Endothelial cell of umbilical vein (primary cell): ENCODE measurements around the gene NELFB. TPM values are rescaled to one million over a fixed set of nuclear protein-coding genes. Genes with fewer than 3 reads are reported as not detected.

Experiments used
- BruUV-seq: library from RNA; stranded (reverse); fragments of 400-500 nt; replicated peaks from 2 replicates; lab custom pipeline; 2021; lab: Mats Ljungman, UMichigan
- CTCF ChIA-PET: fragments of 300-600, 350-600 bp; sonication (Branson Sonifier 250); formaldehyde crosslinking; loops from one replicate; lab custom pipeline; 2021; ENCODE audit warnings: antibody characterized with exemption, inconsistent platforms; lab: Charles Lee
- POLR2A ChIA-PET: fragments of 300-600, 350-600 bp; sonication (Branson Sonifier 250); formaldehyde crosslinking; loops from one replicate; lab custom pipeline; 2021; ENCODE audit warnings: antibody characterized with exemption, inconsistent platforms; lab: Charles Lee
- DNase-seq: peaks from one replicate; pipeline ENCODE4 v3.0.0-alpha.2; 2011; ENCODE audit warnings: low read depth, low spot score
- FAIRE-seq: peaks from 2 replicates; lab custom pipeline; 2011; peaks lifted over from hg19 to GRCh38; lab: Jason Lieb, UNC
- H2AFZ ChIP-seq: 2 replicates; pipeline ENCODE4 v1.6.0; 2012; ENCODE audit warnings: low read depth, low read length, control low read depth, inconsistent platforms
- H3K27ac ChIP-seq: 2 replicates; pipeline ENCODE4 v1.5.1; 2011; ENCODE audit warnings: low read depth, mild to moderate bottlenecking, control low read depth, low read length, moderate library complexity; ENCODE audit not compliant: insufficient read depth
- H3K27me3 ChIP-seq, 2 experiments: 2 replicates each; pipeline versions ENCODE4 v1.6.0 to v1.6.1; 2011; ENCODE audit warnings: low read length in 2 of 2, mixed read lengths in 1 of 2; ENCODE audit not compliant: control insufficient read depth in 2 of 2, insufficient read depth in 2 of 2
- H3K36me3 ChIP-seq, 2 experiments: 2 replicates in 1 of 2; 3 replicates in 1 of 2; pipeline ENCODE4 v1.5.1; 2011; ENCODE audit warnings: low read length in 2 of 2, mild to moderate bottlenecking in 1 of 2, moderate library complexity in 1 of 2; ENCODE audit not compliant: control insufficient read depth in 2 of 2, insufficient read depth in 2 of 2; ENCODE audit errors: extremely low read depth in 1 of 2
- H3K4me1 ChIP-seq: 3 replicates; pipeline ENCODE4 v1.5.1; 2011; ENCODE audit warnings: mild to moderate bottlenecking, low read length; ENCODE audit not compliant: control insufficient read depth, insufficient read depth; ENCODE audit errors: extremely low read depth
- H3K4me2 ChIP-seq: 2 replicates; pipeline ENCODE4 v1.6.1; 2011; ENCODE audit warnings: low read length, control low read depth, mixed read lengths; ENCODE audit not compliant: insufficient read depth
- H3K4me3 ChIP-seq, 3 experiments: fragments of 200-600 bp in 1 of 3; sonication (generic), shearing (Covaris generic) in 1 of 3; replicated peaks in 1 of 3; 2 replicates each; pipeline ENCODE4 v1.5.1; 2011 to 2016; ENCODE audit warnings: control low read depth in 3 of 3, low read length in 3 of 3, mild to moderate bottlenecking in 2 of 3, inconsistent platforms in 1 of 3, low read depth in 1 of 3, moderate library complexity in 1 of 3; ENCODE audit not compliant: insufficient read depth in 1 of 3
- H3K79me2 ChIP-seq: 2 replicates; pipeline ENCODE4 v1.6.0; 2012; ENCODE audit warnings: low read length, inconsistent platforms; ENCODE audit not compliant: control insufficient read depth, insufficient read depth
- H3K9ac ChIP-seq: replicated peaks from 2 replicates; pipeline ENCODE3; 2011; ENCODE audit warnings: low read length, control low read depth; ENCODE audit not compliant: insufficient read depth; ENCODE audit errors: extremely low read depth
- H3K9me1 ChIP-seq: replicated peaks from 3 replicates; pipeline ENCODE4 v1.6.0; 2011; ENCODE audit warnings: mild to moderate bottlenecking, low read length; ENCODE audit not compliant: control insufficient read depth, insufficient read depth; ENCODE audit errors: extremely low read depth
- H3K9me3 ChIP-seq: replicated peaks from 2 replicates; pipeline ENCODE4 v1.5.1; 2012; ENCODE audit warnings: low read length, inconsistent platforms; ENCODE audit not compliant: control insufficient read depth, insufficient read depth
- H4K20me1 ChIP-seq: replicated peaks from 2 replicates; pipeline ENCODE3; 2011; ENCODE audit warnings: mild to moderate bottlenecking, low read length; ENCODE audit not compliant: control insufficient read depth, insufficient read depth; ENCODE audit errors: extremely low read depth
- CTCF ChIP-seq, 2 donors: IDR thresholded peaks; 1 replicate in 1 of 2; 2 replicates in 1 of 2; pipeline ENCODE4 v1.5.1; 2011; ENCODE audit warnings: low read length in 2 of 2, mild to moderate bottlenecking in 2 of 2, moderate library complexity in 2 of 2, control low read depth in 1 of 2, inconsistent platforms in 1 of 2, low read depth in 1 of 2; ENCODE audit not compliant: insufficient read depth in 1 of 2; ENCODE audit errors: extremely low read depth in 1 of 2
- EZH2 ChIP-seq: IDR thresholded peaks from 2 replicates; pipeline ENCODE4 v1.6.1; 2012; ENCODE audit warnings: borderline replicate concordance, low read depth, mild to moderate bottlenecking, moderate library complexity, low read length, inconsistent platforms; ENCODE audit not compliant: severe bottlenecking
- FOS ChIP-seq: IDR thresholded peaks from 2 replicates; pipeline ENCODE4 v1.6.1; 2011; ENCODE audit warnings: mild to moderate bottlenecking, low read length, moderate library complexity, borderline replicate concordance; ENCODE audit not compliant: insufficient read depth
- GATA2 ChIP-seq: IDR thresholded peaks from 2 replicates; pipeline ENCODE4 v1.7.0; 2011; ENCODE audit warnings: low read depth, mild to moderate bottlenecking, moderate library complexity, mixed read lengths, low read length; ENCODE audit not compliant: insufficient read length, insufficient read depth
- JUN ChIP-seq: IDR thresholded peaks from 2 replicates; pipeline ENCODE4 v1.6.1; 2011; ENCODE audit warnings: borderline replicate concordance, low read depth; ENCODE audit not compliant: insufficient read length, insufficient read depth
- MAX ChIP-seq: IDR thresholded peaks from 2 replicates; pipeline ENCODE4 v1.6.1; 2011; ENCODE audit not compliant: insufficient read depth, insufficient read length
- MYC ChIP-seq: IDR thresholded peaks from one replicate; pipeline ENCODE4 v1.6.1; 2011; ENCODE audit warnings: mild to moderate bottlenecking, low read depth, low read length
- POLR2A ChIP-seq: IDR thresholded peaks from 2 replicates; pipeline ENCODE4 v1.6.1; 2012; ENCODE audit warnings: low read depth, mild to moderate bottlenecking, control low read depth, low read length
- POLR2AphosphoS5 ChIP-seq: IDR thresholded peaks from 2 replicates; pipeline ENCODE4 v1.6.1; 2012; ENCODE audit warnings: low read depth, mild to moderate bottlenecking, control low read depth, low read length, moderate library complexity; ENCODE audit not compliant: insufficient read depth
- dilution Hi-C: fragments of 300-500 bp; cut with MboI; formaldehyde crosslinking; loops from one replicate; pipeline ENCODE4 v1.15.0; 2019; ENCODE audit warnings: low sequenced_read_pairs; ENCODE audit not compliant: extremely low pct_ligation_motif_present
- intact Hi-C: fragments of 100-400 bp; cut with micrococcal nuclease; formaldehyde crosslinking; loops from one replicate; pipeline ENCODE4 v1.10.0; 2022
- polyA plus RNA-seq, 4 experiments: library from polyadenylated mRNA; depleted of rRNA in 3 of 4; stranded (reverse) in 3 of 4; unstranded in 1 of 4; fragments of >200 nt; gene quantifications; 2 replicates each; pipeline versions ENCODE4 v1.2.1 to v1.2.3, GENCODE V29; 2011 to 2012; ENCODE audit warnings: missing spikeins in 1 of 4
- total RNA-seq: library from RNA; stranded (reverse); gene quantifications from 2 replicates; pipeline ENCODE4 v1.2.3, GENCODE V29; 2021

Gene NELFB
- total and polyA plus RNA-seq, 2 donors (not counting 3 experiments of a cell fraction or from before 2014, with no cell fraction given), result 62.3 to 76.1 TPM

GRCh38 chr9:137264067-137264466, 8.9 kb downstream of the NELFB start:
- intact Hi-C loops, result no loop called here
- POLR2A ChIA-PET, result no interaction called here
- FAIRE-seq (no peak), DNase-seq (no peak)
- Histone ChIP-seq H2AFZ (no peak overlapping the region), H3K36me3 (peaks cover 0 to 27% of the 10 kb centered on the region in 2 experiments), H3K4me1 (peaks cover 14% of the 10 kb centered on the region), H3K9me1 (no peaks in the 10 kb centered on the region), H3K9ac (no peak overlapping the region), H3K9me3 (no peaks in the 10 kb centered on the region), H3K4me3 (no peak overlapping the region), H3K4me2 (no peak overlapping the region), H4K20me1 (no peaks in the 10 kb centered on the region), H3K27me3 (no peaks in the 10 kb centered on the region), H3K79me2 (no peaks in the 10 kb centered on the region), H3K27ac (no peak overlapping the region)
- CTCF ChIA-PET, result interaction anchor here (1.5 kb wide), 1 partner anchor 28 kb away, joined by 6 read pairs; no protein-coding TSS in a partner anchor
- dilution Hi-C loops, result no loop called here
- BruUV-seq, result no TSS peak
- TF ChIP-seq POLR2A, result no peak
- TF ChIP-seq GATA2, result no peak
- no peak for TF ChIP-seq FOS
- no peak for TF ChIP-seq MAX
- no peak for TF ChIP-seq JUN

GRCh38 chr9:137265496-137266161, 10.5 kb downstream of the NELFB start:
- Histone ChIP-seq H3K79me2 (no peaks in the 10 kb centered on the region), H3K4me2 (no peak overlapping the region), H3K27ac (no peak overlapping the region), H4K20me1 (no peaks in the 10 kb centered on the region), H3K27me3 (no peaks in the 10 kb centered on the region), H3K9me1 (no peaks in the 10 kb centered on the region), H3K4me3 (no peak overlapping the region), H3K36me3 (peaks cover 0 to 28% of the 10 kb centered on the region in 2 experiments), H3K4me1 (peaks cover 22% of the 10 kb centered on the region), H2AFZ (no peak overlapping the region), H3K9ac (no peak overlapping the region), H3K9me3 (no peaks in the 10 kb centered on the region)
- ChIA-PET CTCF (interaction anchor here (1.1 to 1.5 kb wide), 2 partner anchors 11 to 29 kb away, joined by 3 to 6 read pairs; no protein-coding TSS in a partner anchor), POLR2A (interaction anchor here (1.3 kb wide), 1 partner anchor 21 kb away, joined by 4 read pairs; no protein-coding TSS in a partner anchor)
- TF ChIP-seq CTCF (IDR thresholded peaks at IDR 0.05; ENCODE audit: extremely low read depth in 1 of 2, insufficient read depth in 1 of 2, low read depth in 1 of 2, low read length in 2 of 2) (no peak), POLR2A (no peak), MAX (no peak), FOS (no peak), GATA2 (no peak), POLR2AphosphoS5 (no peak), JUN (no peak), EZH2 (no peak), MYC (no peak)
- BruUV-seq, result no TSS peak
- DNase-seq, result no peak
- dilution Hi-C loops (no loop called here), intact Hi-C loops (no loop called here)
- FAIRE-seq, result no peak
